Muscle layer of duodenum (tissue), 2 donors: ENCODE data around the gene TBC1D16.

Source experiments
- H3K27ac ChIP-seq: one replicate; pipeline ENCODE4 v1.7.0; 2013; ENCODE audit warnings: mild to moderate bottlenecking, low read length
- H3K27me3 ChIP-seq: one replicate; pipeline ENCODE4 v1.7.0; 2013; ENCODE audit warnings: low read depth, mild to moderate bottlenecking, control low read depth, low read length
- H3K36me3 ChIP-seq, 2 donors: one replicate each; pipeline ENCODE4 v1.7.0; 2013; ENCODE audit warnings: low read length in 2 of 2, control low read depth in 1 of 2, mild to moderate bottlenecking in 1 of 2; ENCODE audit not compliant: insufficient read depth in 2 of 2, control insufficient read depth in 1 of 2
- H3K4me1 ChIP-seq, 2 donors: one replicate each; pipeline ENCODE4 v1.7.0; 2013; ENCODE audit warnings: low read length in 2 of 2, mild to moderate bottlenecking in 2 of 2, control low read depth in 1 of 2, moderate library complexity in 1 of 2; ENCODE audit not compliant: insufficient read depth in 2 of 2, control insufficient read depth in 1 of 2
- H3K4me3 ChIP-seq, 2 donors: one replicate each; pipeline ENCODE4 v1.7.0; 2013; ENCODE audit warnings: low read length in 2 of 2, low read depth in 1 of 2, mild to moderate bottlenecking in 1 of 2
- H3K9me3 ChIP-seq, 2 donors: one replicate each; pipeline ENCODE4 v1.7.0; 2013; ENCODE audit warnings: low read length in 2 of 2, control low read depth in 1 of 2, mild to moderate bottlenecking in 1 of 2; ENCODE audit not compliant: control insufficient read depth in 1 of 2
- donor health status: healthy.

The TBC1D16 gene

GRCh38 chr17:80024206-80024972, 11.3 kb downstream of the TBC1D16 start:
- Histone ChIP-seq H3K4me3 (peak overlapping the region in 1 of 2 donors; percentile 42), H3K27ac (no peak overlapping the region), H3K9me3 (no peaks in the 10 kb centered on the region), H3K4me1 (peaks cover 0 to 3% of the 10 kb centered on the region in 2 donors), H3K27me3 (no peaks in the 10 kb centered on the region), H3K36me3 (peaks cover 0 to 4% of the 10 kb centered on the region in 2 donors)

- Histone ChIP-seq H3K27ac (no peak overlapping the region), H3K36me3 (no peaks in the 10 kb centered on the region), H3K27me3 (no peaks in the 10 kb centered on the region), H3K9me3 (no peaks in the 10 kb centered on the region), H3K4me1 (peaks cover 0 to 3% of the 10 kb centered on the region in 2 donors), H3K4me3 (peak overlapping the region in 1 of 2 donors; percentile 42)
Measured at GRCh38 chr17:80023481-80024205, 12.0 kb downstream of the TBC1D16 start.

DNA sequence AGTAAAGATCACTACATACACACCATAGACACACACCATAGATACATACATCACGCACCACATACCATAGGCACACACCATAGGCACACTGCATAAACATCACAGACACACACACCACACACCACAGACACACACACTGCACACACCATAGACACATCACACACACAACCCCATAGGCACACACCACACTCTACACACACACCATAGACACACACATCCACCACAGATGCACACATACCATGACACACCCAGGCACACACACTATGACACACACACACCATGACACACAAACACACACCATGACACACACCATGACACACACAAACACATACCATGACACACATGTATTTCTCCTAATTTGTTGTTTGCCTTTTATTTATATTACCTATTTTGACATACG, 14.1 kb downstream of the TBC1D16 start:
- Histone ChIP-seq H3K9me3 (no peaks in the 10 kb centered on the region), H3K27ac (no peak overlapping the region), H3K27me3 (no peaks in the 10 kb centered on the region), H3K36me3 (no peaks in the 10 kb centered on the region), H3K4me1 (peaks cover 0 to 3% of the 10 kb centered on the region in 2 donors), H3K4me3 (no peak overlapping the region)

- Histone ChIP-seq H3K4me3 (no peak overlapping the region), H3K36me3 (no peaks in the 10 kb centered on the region), H3K4me1 (no peaks in the 10 kb centered on the region), H3K9me3 (no peaks in the 10 kb centered on the region), H3K27ac (no peak overlapping the region), H3K27me3 (no peaks in the 10 kb centered on the region)
Measured at GRCh38 chr17:80018917-80019651, 16.6 kb downstream of the TBC1D16 start.

DNA sequence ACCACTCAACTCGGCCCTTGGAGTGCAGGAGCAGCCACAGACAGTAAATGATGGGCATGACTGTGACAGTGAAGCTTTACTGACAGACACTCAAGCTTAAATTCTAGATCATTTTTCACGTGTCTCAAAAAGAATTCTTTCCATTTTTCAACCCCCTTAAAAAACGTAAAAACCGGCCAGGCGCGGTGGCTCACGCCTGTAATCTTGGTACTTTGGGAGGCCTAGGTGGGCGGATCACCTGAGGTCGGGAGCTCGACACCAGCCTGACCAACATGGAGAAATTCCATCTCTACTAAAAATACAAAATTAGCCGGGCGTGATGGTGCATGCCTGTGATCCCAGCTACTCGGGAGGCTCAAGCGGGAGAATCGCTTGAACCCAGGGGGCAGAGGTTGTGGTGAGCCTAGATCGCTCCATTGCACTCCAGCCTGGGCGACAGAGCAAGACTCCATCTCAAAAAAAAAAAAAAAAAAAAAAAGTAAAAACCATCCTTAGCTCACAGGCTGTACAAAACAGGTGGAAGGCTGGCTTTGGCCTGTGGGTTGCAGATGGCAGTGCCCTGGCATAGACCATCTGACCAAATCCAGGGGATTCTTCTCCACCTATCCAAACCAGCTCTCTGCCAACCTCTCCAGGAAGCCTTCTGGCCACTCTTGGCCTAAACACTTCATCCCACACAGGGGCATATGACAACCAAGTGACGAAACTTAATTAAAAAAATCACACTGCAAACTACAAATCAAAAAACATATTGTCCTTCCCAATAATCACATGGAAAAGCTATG, 18.3 kb downstream of the TBC1D16 start:
- H3K4me1 ChIP-seq, result no peaks in the 10 kb centered on the region
- H3K27ac ChIP-seq, result no peak overlapping the region
- peaks cover 4 to 9% of the 10 kb centered on the region in 2 donors for H3K36me3 ChIP-seq
- no peak overlapping the region for H3K4me3 ChIP-seq
- H3K9me3 ChIP-seq, result no peaks in the 10 kb centered on the region
- no peaks in the 10 kb centered on the region for H3K27me3 ChIP-seq

GRCh38 chr17:80012765-80013741, 22.6 kb downstream of the TBC1D16 start:
- Histone ChIP-seq H3K4me3 (no peak overlapping the region), H3K36me3 (peaks cover 4 to 26% of the 10 kb centered on the region in 2 donors), H3K27ac (no peak overlapping the region), H3K9me3 (no peaks in the 10 kb centered on the region), H3K4me1 (peaks cover 0 to 4% of the 10 kb centered on the region in 2 donors), H3K27me3 (no peaks in the 10 kb centered on the region)

DNA sequence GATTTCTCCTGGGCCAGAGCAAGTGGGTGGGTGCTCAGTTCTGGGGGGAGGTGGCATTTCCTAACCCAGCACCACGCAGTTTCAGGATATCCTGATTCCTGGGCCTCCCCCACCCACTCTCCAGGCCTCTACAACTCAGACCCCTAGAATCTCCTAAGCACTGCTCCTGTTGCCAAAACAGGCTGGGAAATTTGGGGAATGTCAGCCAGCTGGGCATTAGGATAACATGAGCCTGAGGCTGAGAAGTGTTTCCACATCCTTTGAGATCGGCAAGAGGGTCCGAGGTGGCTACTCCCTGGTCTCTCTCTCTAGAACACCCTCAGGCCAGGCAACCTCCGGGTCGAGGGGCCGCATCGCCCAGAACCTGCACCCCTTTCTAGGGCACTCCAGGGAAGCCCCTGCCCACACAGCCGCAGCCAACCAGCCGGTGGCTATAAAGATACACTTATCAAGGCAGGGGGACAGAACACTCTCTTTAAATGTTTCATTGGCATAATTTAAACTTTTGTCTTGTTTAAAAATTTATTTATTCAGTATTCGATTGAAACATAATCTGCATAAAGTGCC, 23.6 kb downstream of the TBC1D16 start:
- Histone ChIP-seq H3K27ac (no peak overlapping the region), H3K9me3 (no peaks in the 10 kb centered on the region), H3K4me3 (no peak overlapping the region), H3K36me3 (peaks cover 7 to 26% of the 10 kb centered on the region in 2 donors), H3K27me3 (no peaks in the 10 kb centered on the region), H3K4me1 (peaks cover 0 to 4% of the 10 kb centered on the region in 2 donors)

- Histone ChIP-seq H3K27ac (no peak overlapping the region), H3K36me3 (peaks cover 7 to 26% of the 10 kb centered on the region in 2 donors), H3K9me3 (no peaks in the 10 kb centered on the region), H3K27me3 (no peaks in the 10 kb centered on the region), H3K4me3 (no peak overlapping the region), H3K4me1 (peaks cover 0 to 10% of the 10 kb centered on the region in 2 donors)
Measured at GRCh38 chr17:80010283-80010858, 25.3 kb downstream of the TBC1D16 start.

DNA sequence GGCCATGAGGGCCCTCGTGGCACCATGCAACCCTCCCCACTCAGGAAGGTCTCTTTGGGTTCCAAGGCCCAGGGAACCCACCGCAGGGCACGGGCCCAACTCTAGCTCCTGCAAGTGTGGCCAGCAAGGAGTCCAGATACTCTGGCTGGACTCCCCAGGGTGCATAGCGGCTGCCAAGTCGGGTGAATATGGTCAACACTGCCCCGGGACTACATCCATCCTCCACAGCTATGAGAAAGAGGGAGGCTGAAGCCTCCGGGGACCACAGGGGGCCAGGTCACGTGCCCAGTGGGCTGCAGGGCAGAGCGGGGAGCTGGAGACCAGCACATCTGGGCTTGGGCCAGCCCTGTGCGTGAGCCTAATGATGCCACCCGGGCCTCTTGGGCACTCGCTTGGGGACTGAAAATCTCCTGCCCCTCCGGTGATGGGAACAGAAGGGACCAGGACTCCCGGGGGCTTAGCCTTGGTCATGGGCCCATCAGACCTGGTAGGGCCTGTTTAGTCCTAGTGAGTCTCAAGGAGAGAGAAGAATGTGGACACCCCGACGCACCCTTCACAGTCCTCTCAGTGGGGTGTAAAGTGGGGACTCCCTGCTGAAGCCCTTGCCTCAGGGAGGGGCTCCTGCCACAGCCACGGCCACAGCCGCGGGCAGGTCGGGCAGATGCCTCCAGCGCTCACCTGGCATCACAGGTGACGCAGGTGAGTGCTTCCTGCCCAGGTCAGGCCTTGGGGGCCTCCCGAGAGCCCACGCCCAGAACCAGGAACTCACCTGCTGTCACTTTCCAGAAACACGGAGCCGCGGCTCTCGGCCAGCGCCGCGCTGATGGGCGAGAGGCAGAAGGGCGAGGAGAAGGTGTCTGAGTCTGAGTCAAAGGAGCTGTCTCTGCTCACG, 26.0 kb downstream of the TBC1D16 start:
- Histone ChIP-seq H3K27me3 (no peaks in the 10 kb centered on the region), H3K4me3 (no peak overlapping the region), H3K36me3 (peaks cover 7 to 26% of the 10 kb centered on the region in 2 donors), H3K9me3 (no peaks in the 10 kb centered on the region), H3K27ac (no peak overlapping the region), H3K4me1 (peaks cover 0 to 10% of the 10 kb centered on the region in 2 donors)
